SK-N-SH treated with all-trans-retinoic acid at 6 μM for 48 hours (cell line): ENCODE measurements around the gene DEDD2.

Experiments used
- ARNTL ChIP-seq: fragments of 450-650 bp; formaldehyde crosslinking; IDR thresholded peaks from 2 replicates; pipeline ENCODE4 v1.5.0; 2020; ENCODE audit warnings: low read depth, mild to moderate bottlenecking, moderate library complexity, borderline replicate concordance
- BACH2 ChIP-seq: fragments of 250-450 bp; sonication (Bioruptor Pico); IDR thresholded peaks from 2 replicates; pipeline ENCODE4 v1.9.0; 2021; ENCODE audit warnings: mild to moderate bottlenecking, borderline replicate concordance
- CREB5 ChIP-seq: fragments of 250-450 bp; sonication (Bioruptor Pico); IDR thresholded peaks from 2 replicates; pipeline ENCODE4 v1.5.1; 2020; ENCODE audit warnings: low read depth, mild to moderate bottlenecking, moderate library complexity
- ISL1 ChIP-seq: fragments of 250-450 bp; sonication (Bioruptor Pico); IDR thresholded peaks from 2 replicates; pipeline ENCODE4 v2.1.2; 2022; ENCODE audit warnings: mild to moderate bottlenecking, moderate library complexity
- PATZ1 ChIP-seq: fragments of 250-450 bp; sonication (Bioruptor Pico); IDR thresholded peaks from 2 replicates; pipeline ENCODE4 v1.8.0; 2020; ENCODE audit warnings: mild to moderate bottlenecking, moderate library complexity, borderline replicate concordance
- PPARA ChIP-seq: fragments of 250-450 bp; sonication (Bioruptor Pico); IDR thresholded peaks from 2 replicates; pipeline ENCODE4 v1.5.0; 2020; ENCODE audit warnings: mild to moderate bottlenecking, borderline replicate concordance
- SNAI2 ChIP-seq: fragments of 250-450 bp; sonication (Bioruptor Pico); IDR thresholded peaks from 2 replicates; pipeline ENCODE4 v1.5.0; 2020; ENCODE audit warnings: mild to moderate bottlenecking, moderate library complexity
- ZFP3 ChIP-seq: fragments of 250-450 bp; sonication (Bioruptor Pico); IDR thresholded peaks from 2 replicates; pipeline ENCODE4 v1.5.0; 2020; ENCODE audit warnings: mild to moderate bottlenecking, moderate library complexity
- ZFP30 ChIP-seq: fragments of 450-650 bp; formaldehyde crosslinking; IDR thresholded peaks from 2 replicates; pipeline ENCODE4 v1.5.0; 2022; ENCODE audit warnings: mild to moderate bottlenecking, moderate library complexity
- ZNF70 ChIP-seq: fragments of 450-650 bp; formaldehyde crosslinking; IDR thresholded peaks from 2 replicates; pipeline ENCODE4 v1.5.0; 2020; ENCODE audit warnings: mild to moderate bottlenecking, moderate library complexity

GRCh38 chr19:42230571-42230970 lies 13.1 kb upstream of the DEDD2 start:
- no peak for TF ChIP-seq SNAI2 (CRISPR knock-in tag)
- TF ChIP-seq ZFP30 (CRISPR knock-in tag): no peak
- no peak for TF ChIP-seq PATZ1 (CRISPR knock-in tag)
- no peak for TF ChIP-seq ISL1 (CRISPR knock-in tag)
- TF ChIP-seq PPARA: no peak
- TF ChIP-seq CREB5 (CRISPR knock-in tag): no peak
- no peak for TF ChIP-seq BACH2 (CRISPR knock-in tag)
- no peak for TF ChIP-seq ARNTL (CRISPR knock-in tag)
- TF ChIP-seq ZFP3: no peak
- no peak for TF ChIP-seq ZNF70 (CRISPR knock-in tag)
